ENCODE measurements around the gene AQP1. TPM values are rescaled to one million over a fixed set of nuclear protein-coding genes. Genes with fewer than 3 reads are reported as not detected.

Gene AQP1
- 10 to 100 TPM; 28.9 to 49.8 TPM for polyA plus RNA-seq

DNA sequence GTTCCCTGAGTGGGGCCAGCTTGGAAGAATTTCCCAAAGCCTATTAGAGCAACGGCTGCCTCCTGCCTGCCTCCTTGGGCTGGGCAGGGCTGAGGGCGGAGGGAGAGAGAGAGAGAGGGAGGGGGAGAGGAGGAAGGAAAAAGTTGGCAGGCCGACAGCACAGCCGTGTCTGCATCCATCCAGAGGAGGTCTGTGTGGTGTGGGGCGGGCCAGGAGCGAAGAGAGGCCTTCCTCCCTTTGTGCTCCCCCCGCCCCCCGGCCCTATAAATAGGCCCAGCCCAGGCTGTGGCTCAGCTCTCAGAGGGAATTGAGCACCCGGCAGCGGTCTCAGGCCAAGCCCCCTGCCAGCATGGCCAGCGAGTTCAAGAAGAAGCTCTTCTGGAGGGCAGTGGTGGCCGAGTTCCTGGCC lies at the start of gene AQP1:
TSS of gene AQP1 (plus strand) at position 293 of the 409 bp plus-strand sequence. CDS start at position 350, 57 bp downstream.
- Histone ChIP-seq H3K27ac (ENCODE audit: low read depth in 2 of 2, low read length in 1 of 2) (peak within 1 kb of the TSS; percentile 11 to 65), H3K4me1 (ENCODE audit: control insufficient read depth in 2 of 2, insufficient read depth in 2 of 2, low read length in 1 of 2) (peaks cover 0 to 5% of the 10 kb centered on the region in 2 donors), H3K27me3 (ENCODE audit: control insufficient read depth in 1 of 2, insufficient read depth in 2 of 2, low read length in 2 of 2) (no peaks in the 10 kb centered on the region), H3K4me3 (ENCODE audit: low read depth in 1 of 2, low read length in 2 of 2) (peak within 1 kb of the TSS; percentile 29 to 39), H3K9me3 (ENCODE audit: control insufficient read depth in 2 of 2, insufficient read depth in 1 of 2, low read depth in 1 of 2, low read length in 1 of 2) (no peaks in the 10 kb centered on the region), H3K36me3 (ENCODE audit: control insufficient read depth in 2 of 2, insufficient read depth in 2 of 2, low read length in 1 of 2) (no peaks in the 10 kb centered on the region)
- WGBS, 2 donors = 38 to 42% methylated on average over 10 to 12 of the region's 12 CpGs

DNA sequence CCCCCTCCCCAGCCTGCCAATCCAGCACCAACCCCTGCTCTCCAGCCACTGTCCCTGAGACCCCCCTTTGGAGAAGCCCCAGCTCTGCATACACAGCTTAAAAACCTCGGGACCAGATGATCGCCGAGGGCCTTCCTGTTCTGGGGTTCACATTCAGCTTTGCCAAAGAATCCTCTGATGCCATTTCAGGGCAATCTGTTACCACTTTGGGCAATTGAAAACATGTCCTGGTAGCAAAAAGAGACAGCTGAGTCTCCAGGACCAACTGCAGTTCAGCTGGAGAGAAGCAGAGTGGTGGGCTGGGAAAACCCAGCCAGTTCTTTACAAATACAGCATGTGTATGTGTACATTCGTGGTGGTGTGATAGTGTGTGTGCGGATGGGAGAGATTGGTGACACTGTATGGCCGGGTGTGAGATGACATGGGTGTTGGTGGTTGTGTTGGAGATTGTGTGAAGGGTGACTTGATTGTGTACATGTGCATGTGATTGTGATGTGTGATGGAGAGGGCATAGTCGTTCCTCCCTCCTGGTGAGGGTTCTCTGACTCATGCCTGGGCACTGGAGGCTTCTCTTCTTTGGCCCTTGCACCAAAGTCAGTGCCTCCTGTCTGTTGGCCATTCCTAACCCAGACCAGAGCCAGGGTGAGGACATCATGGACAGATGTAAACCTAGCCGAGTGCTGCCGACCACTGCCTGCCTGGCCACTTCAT lies 48.5 kb upstream of the AQP1 start:
- 77 to 84% methylated on average over 9 of the region's 9 CpGs for WGBS, 2 donors
- H3K36me3 ChIP-seq (ENCODE audit: control insufficient read depth in 2 of 2, insufficient read depth in 2 of 2, low read length in 1 of 2) = no peaks in the 10 kb centered on the region
- H3K27ac ChIP-seq (ENCODE audit: low read depth in 2 of 2, low read length in 1 of 2) = peak overlapping the region; percentile 29 to 44
- no peaks in the 10 kb centered on the region for H3K27me3 ChIP-seq (ENCODE audit: control insufficient read depth in 1 of 2, insufficient read depth in 2 of 2, low read length in 2 of 2)
- H3K4me3 ChIP-seq (ENCODE audit: low read depth in 1 of 2, low read length in 2 of 2) = no peak overlapping the region
- H3K4me1 ChIP-seq (ENCODE audit: control insufficient read depth in 2 of 2, insufficient read depth in 2 of 2, low read length in 1 of 2) = peaks cover 0 to 11% of the 10 kb centered on the region in 2 donors
- no peaks in the 10 kb centered on the region for H3K9me3 ChIP-seq (ENCODE audit: control insufficient read depth in 2 of 2, insufficient read depth in 1 of 2, low read depth in 1 of 2, low read length in 1 of 2)

DNA sequence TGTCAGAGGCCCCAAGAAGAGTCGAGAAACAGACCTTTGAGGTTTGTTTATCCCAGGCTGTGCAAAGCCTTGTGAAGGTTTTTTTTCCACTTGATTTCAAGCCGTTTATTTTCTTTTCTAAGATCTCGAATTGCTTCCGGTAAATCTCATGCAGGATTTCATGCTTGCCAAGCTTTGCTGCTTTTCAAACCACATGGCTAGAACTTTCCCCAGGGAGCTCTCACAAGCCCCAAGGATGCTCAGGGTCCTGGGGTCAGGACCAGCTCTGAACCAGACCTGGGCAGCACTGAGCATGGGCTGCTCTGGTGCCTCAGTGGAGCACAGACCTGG lies 48.0 kb upstream of the AQP1 start:
- no peaks in the 10 kb centered on the region for H3K36me3 ChIP-seq (ENCODE audit: control insufficient read depth in 2 of 2, insufficient read depth in 2 of 2, low read length in 1 of 2)
- no peaks in the 10 kb centered on the region for H3K9me3 ChIP-seq (ENCODE audit: control insufficient read depth in 2 of 2, insufficient read depth in 1 of 2, low read depth in 1 of 2, low read length in 1 of 2)
- H3K4me3 ChIP-seq (ENCODE audit: low read depth in 1 of 2, low read length in 2 of 2) = no peak overlapping the region
- no peaks in the 10 kb centered on the region for H3K27me3 ChIP-seq (ENCODE audit: control insufficient read depth in 1 of 2, insufficient read depth in 2 of 2, low read length in 2 of 2)
- peaks cover 0 to 11% of the 10 kb centered on the region in 2 donors for H3K4me1 ChIP-seq (ENCODE audit: control insufficient read depth in 2 of 2, insufficient read depth in 2 of 2, low read length in 1 of 2)
- WGBS, 2 donors = 49 to 67% methylated on average over 4 of the region's 4 CpGs
- H3K27ac ChIP-seq (ENCODE audit: low read depth in 2 of 2, low read length in 1 of 2) = peak overlapping the region in 1 of 2 donors; percentile 29

DNA sequence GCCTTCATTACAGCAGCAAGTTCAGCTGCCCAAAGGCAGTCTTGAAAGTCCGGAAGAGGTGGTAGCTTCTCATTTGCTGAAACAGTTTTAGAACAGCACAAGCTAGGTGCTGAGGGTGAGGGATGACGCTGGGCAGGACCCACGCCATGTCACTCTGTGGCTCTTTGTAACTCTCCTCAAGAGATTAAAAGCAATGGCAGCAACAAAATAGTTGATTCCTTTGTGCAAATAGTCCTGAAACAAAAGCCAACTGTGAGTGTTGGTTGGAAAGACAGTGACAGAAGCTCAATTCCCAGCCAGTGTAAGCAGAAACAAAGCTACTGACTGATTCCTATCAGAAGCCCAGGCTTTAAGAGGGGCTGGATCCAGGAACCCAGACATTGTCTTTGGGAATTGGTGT lies 47.6 kb upstream of the AQP1 start:
- no peaks in the 10 kb centered on the region for H3K36me3 ChIP-seq (ENCODE audit: control insufficient read depth in 2 of 2, insufficient read depth in 2 of 2, low read length in 1 of 2)
- 86 to 88% methylated on average over 3 of the region's 3 CpGs for WGBS, 2 donors
- no peak overlapping the region for H3K4me3 ChIP-seq (ENCODE audit: low read depth in 1 of 2, low read length in 2 of 2)
- no peaks in the 10 kb centered on the region for H3K9me3 ChIP-seq (ENCODE audit: control insufficient read depth in 2 of 2, insufficient read depth in 1 of 2, low read depth in 1 of 2, low read length in 1 of 2)
- H3K4me1 ChIP-seq (ENCODE audit: control insufficient read depth in 2 of 2, insufficient read depth in 2 of 2, low read length in 1 of 2) = peaks cover 0 to 11% of the 10 kb centered on the region in 2 donors
- H3K27ac ChIP-seq (ENCODE audit: low read depth in 2 of 2, low read length in 1 of 2) = no peak overlapping the region
- no peaks in the 10 kb centered on the region for H3K27me3 ChIP-seq (ENCODE audit: control insufficient read depth in 1 of 2, insufficient read depth in 2 of 2, low read length in 2 of 2)

DNA sequence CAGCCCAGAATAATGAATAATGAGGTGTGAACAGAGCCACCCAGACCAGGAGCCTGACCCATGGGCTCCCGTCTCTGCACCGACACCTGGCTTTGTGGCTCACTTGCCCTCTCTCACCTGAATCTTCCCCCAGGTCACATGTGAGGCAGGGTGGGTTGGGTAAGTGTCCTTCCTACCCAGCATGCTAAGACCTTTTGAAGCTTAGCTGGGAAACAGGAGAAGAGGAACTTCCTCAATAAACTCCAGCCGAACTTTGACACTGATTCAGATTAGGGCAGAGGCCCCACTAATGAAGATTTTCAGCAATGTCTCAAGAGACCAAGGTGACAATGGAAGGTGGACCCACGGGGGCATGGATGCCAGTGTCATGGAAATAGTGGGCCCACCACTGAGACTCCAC lies 46.6 kb upstream of the AQP1 start:
- Histone ChIP-seq H3K9me3 (ENCODE audit: control insufficient read depth in 2 of 2, insufficient read depth in 1 of 2, low read depth in 1 of 2, low read length in 1 of 2) (no peaks in the 10 kb centered on the region), H3K27ac (ENCODE audit: low read depth in 2 of 2, low read length in 1 of 2) (no peak overlapping the region), H3K27me3 (ENCODE audit: control insufficient read depth in 1 of 2, insufficient read depth in 2 of 2, low read length in 2 of 2) (no peaks in the 10 kb centered on the region), H3K4me1 (ENCODE audit: control insufficient read depth in 2 of 2, insufficient read depth in 2 of 2, low read length in 1 of 2) (peaks cover 0 to 8% of the 10 kb centered on the region in 2 donors), H3K36me3 (ENCODE audit: control insufficient read depth in 2 of 2, insufficient read depth in 2 of 2, low read length in 1 of 2) (no peaks in the 10 kb centered on the region), H3K4me3 (ENCODE audit: low read depth in 1 of 2, low read length in 2 of 2) (no peak overlapping the region)
- WGBS, 2 donors = 83 to 92% methylated on average over 4 of the region's 4 CpGs

DNA sequence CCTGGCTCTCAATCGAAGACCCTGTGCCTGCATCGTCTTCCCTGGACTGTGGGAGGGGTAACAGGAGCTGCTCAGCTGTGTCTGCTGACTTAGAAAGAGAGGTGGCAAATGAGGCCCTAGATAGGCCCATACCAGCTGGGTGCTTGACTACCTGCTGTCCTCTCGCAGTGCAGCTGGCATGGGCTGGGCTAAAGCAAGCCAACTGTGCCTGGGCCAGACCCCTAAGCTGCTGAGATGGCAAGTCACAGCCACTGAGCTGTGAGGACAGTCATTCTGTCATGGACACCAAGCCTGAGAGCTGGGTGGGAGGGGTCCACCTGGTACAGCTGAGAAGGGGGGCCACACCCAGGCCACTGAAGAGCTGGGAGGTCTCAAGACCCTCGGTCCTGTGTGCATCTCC lies 45.8 kb upstream of the AQP1 start:
- Histone ChIP-seq H3K36me3 (ENCODE audit: control insufficient read depth in 2 of 2, insufficient read depth in 2 of 2, low read length in 1 of 2) (no peaks in the 10 kb centered on the region), H3K4me1 (ENCODE audit: control insufficient read depth in 2 of 2, insufficient read depth in 2 of 2, low read length in 1 of 2) (peaks cover 0 to 3% of the 10 kb centered on the region in 2 donors), H3K27ac (ENCODE audit: low read depth in 2 of 2, low read length in 1 of 2) (no peak overlapping the region), H3K27me3 (ENCODE audit: control insufficient read depth in 1 of 2, insufficient read depth in 2 of 2, low read length in 2 of 2) (no peaks in the 10 kb centered on the region), H3K9me3 (ENCODE audit: control insufficient read depth in 2 of 2, insufficient read depth in 1 of 2, low read depth in 1 of 2, low read length in 1 of 2) (no peaks in the 10 kb centered on the region), H3K4me3 (ENCODE audit: low read depth in 1 of 2, low read length in 2 of 2) (no peak overlapping the region)
- WGBS, 2 donors = 89 to 96% methylated on average over 4 of the region's 4 CpGs

DNA sequence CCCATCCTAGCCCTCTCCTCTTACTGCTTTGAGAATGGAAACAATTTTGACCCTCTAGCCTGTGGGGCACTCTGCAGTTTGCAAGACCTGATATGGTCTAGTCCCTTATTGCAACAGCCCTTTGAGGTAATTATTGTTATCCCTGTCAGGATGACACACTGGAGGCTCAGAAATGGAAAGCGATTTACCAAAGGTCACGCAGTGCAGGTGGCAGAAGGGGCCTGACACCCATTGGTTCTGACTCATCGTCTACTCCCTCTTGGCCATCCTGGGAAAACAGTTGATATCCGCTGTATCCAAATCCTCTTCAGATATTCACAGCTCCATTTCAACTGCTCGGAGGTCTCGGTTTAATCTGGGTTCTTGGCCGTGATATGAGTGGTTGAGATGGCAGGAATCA lies 44.7 kb upstream of the AQP1 start:
- 87 to 91% methylated on average over 7 of the region's 7 CpGs for WGBS, 2 donors
- Histone ChIP-seq H3K27ac (ENCODE audit: low read depth in 2 of 2, low read length in 1 of 2) (no peak overlapping the region), H3K36me3 (ENCODE audit: control insufficient read depth in 2 of 2, insufficient read depth in 2 of 2, low read length in 1 of 2) (peaks cover 0 to 1% of the 10 kb centered on the region in 2 donors), H3K4me1 (ENCODE audit: control insufficient read depth in 2 of 2, insufficient read depth in 2 of 2, low read length in 1 of 2) (peaks cover 0 to 3% of the 10 kb centered on the region in 2 donors), H3K4me3 (ENCODE audit: low read depth in 1 of 2, low read length in 2 of 2) (no peak overlapping the region), H3K9me3 (ENCODE audit: control insufficient read depth in 2 of 2, insufficient read depth in 1 of 2, low read depth in 1 of 2, low read length in 1 of 2) (no peaks in the 10 kb centered on the region), H3K27me3 (ENCODE audit: control insufficient read depth in 1 of 2, insufficient read depth in 2 of 2, low read length in 2 of 2) (no peaks in the 10 kb centered on the region)

DNA sequence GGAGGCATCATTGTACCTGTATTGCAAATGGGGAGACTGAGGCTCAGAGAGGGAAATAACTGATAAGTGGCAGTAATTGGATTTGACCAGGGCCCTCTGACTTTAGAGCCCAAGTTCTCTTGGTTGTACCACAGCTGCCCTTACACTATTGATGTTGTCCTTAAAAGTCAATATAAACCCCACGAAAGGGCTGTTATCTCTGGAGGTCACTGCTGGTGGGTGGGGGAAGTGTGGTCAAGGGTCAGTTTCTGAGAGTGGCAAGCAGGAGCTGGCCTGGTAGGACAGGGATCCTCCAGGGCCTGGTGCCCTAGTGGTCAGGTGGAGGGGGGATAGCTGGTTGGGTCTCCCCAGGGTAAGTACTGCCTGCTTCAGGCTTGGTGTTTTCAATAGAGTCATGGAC lies 44.2 kb upstream of the AQP1 start:
- H3K27ac ChIP-seq (ENCODE audit: low read depth in 2 of 2, low read length in 1 of 2) = no peak overlapping the region
- H3K4me3 ChIP-seq (ENCODE audit: low read depth in 1 of 2, low read length in 2 of 2) = no peak overlapping the region
- peaks cover 0 to 3% of the 10 kb centered on the region in 2 donors for H3K4me1 ChIP-seq (ENCODE audit: control insufficient read depth in 2 of 2, insufficient read depth in 2 of 2, low read length in 1 of 2)
- H3K27me3 ChIP-seq (ENCODE audit: control insufficient read depth in 1 of 2, insufficient read depth in 2 of 2, low read length in 2 of 2) = no peaks in the 10 kb centered on the region
- peaks cover 0 to 2% of the 10 kb centered on the region in 2 donors for H3K36me3 ChIP-seq (ENCODE audit: control insufficient read depth in 2 of 2, insufficient read depth in 2 of 2, low read length in 1 of 2)
- WGBS, 2 donors = 68 to 95% methylated on average over 1 of the region's 1 CpG
- no peaks in the 10 kb centered on the region for H3K9me3 ChIP-seq (ENCODE audit: control insufficient read depth in 2 of 2, insufficient read depth in 1 of 2, low read depth in 1 of 2, low read length in 1 of 2)

DNA sequence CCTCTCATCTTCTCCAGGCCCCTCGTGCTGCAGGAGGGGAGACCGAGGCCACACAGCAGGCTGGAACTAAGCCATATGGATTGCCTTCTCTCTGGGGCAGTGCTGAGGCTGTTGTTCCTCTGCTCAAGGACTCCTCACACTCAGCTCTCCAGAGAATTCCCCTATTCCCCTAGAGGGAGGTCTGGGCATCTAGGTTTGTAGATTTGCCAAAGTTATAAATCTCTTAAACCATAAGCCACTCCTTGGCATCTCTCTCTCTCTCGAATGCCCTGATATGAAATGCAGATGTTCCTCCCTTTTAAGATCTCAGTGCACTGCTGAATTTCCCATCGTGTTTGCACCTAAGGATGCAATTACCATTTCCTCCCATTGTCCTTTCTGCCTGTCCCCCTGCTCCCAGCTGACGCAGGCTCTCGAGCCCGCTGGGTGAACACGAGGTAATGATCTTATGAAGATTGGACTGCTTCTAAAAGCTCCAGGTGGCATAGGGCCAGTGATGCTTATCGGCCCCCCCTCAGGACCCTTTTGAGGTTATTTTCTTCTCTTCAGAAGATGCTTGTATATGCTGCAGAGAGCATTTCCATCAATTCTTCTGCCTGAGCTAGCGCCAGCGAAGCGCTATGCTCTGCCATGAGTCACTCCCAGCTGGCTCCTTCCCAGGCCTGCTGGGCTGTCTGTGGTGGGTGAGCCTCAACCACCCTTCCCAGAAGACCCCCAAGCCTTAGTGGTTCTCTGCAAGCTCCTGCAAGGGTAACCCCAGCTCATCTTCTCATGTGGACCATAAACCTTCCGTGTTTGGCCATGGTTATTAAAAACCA lies 41.6 kb upstream of the AQP1 start:
- H3K9me3 ChIP-seq (ENCODE audit: control insufficient read depth in 2 of 2, insufficient read depth in 1 of 2, low read depth in 1 of 2, low read length in 1 of 2) = no peaks in the 10 kb centered on the region
- H3K36me3 ChIP-seq (ENCODE audit: control insufficient read depth in 2 of 2, insufficient read depth in 2 of 2, low read length in 1 of 2) = peaks cover 0 to 9% of the 10 kb centered on the region in 2 donors
- no peak overlapping the region for H3K4me3 ChIP-seq (ENCODE audit: low read depth in 1 of 2, low read length in 2 of 2)
- peaks cover 0 to 3% of the 10 kb centered on the region in 2 donors for H3K4me1 ChIP-seq (ENCODE audit: control insufficient read depth in 2 of 2, insufficient read depth in 2 of 2, low read length in 1 of 2)
- H3K27ac ChIP-seq (ENCODE audit: low read depth in 2 of 2, low read length in 1 of 2) = no peak overlapping the region
- 63 to 69% methylated on average over 13 of the region's 13 CpGs for WGBS, 2 donors
- no peaks in the 10 kb centered on the region for H3K27me3 ChIP-seq (ENCODE audit: control insufficient read depth in 1 of 2, insufficient read depth in 2 of 2, low read length in 2 of 2)

Data from esophagus (tissue), 2 donors.